8988T (cell line): Measurements from ENCODE around the gene ANKRD10.

ENCODE experiments used
- DNase-seq: peaks from one replicate; pipeline ENCODE4 v3.0.0; 2011

ANKRD10 gene

GRCh38 chr13:110828705-110829104, 86.2 kb downstream of the ANKRD10 start:
- no peak for DNase-seq
